ENCODE data around the gene CUX1.
A peak's percentile ranks its signal among the peaks of the same experiment; 100 is the strongest.
"Not testable (repeated sequence)": the region's sequence is repeated elsewhere in the genome, so short reads cannot be mapped to it uniquely, and the experiment has no call there.

The CUX1 gene

GRCh38 chr7:101985903-101986734, 168.7 kb downstream of the CUX1 start:
- Histone ChIP-seq H3K27ac (no peak overlapping the region), H3K4me2 (no peak overlapping the region), H3K4me3 (IDR thresholded peaks at IDR 0.05; ENCODE audit: insufficient read depth, low read depth, low read length) (no peak overlapping the region)

GRCh38 chr7:101987494-101987893, 170.1 kb downstream of the CUX1 start:
- H3K79me2 ChIP-seq (ENCODE audit: insufficient read depth, low read depth) = no peaks in the 10 kb centered on the region; the same call in 1 of the 2 replicates
- no peak overlapping the region for H3K9ac ChIP-seq

More at GRCh38 chr7:101985903-101986734, 168.7 kb downstream of the CUX1 start:
- H2AFZ ChIP-seq (ENCODE audit: low read depth) = no peak overlapping the region
- no peak for TF ChIP-seq CTCF (conservative IDR thresholded peaks at IDR 0.05; ENCODE audit: low read depth, low read length)
- no peaks in the 10 kb centered on the region for H3K27me3 ChIP-seq (ENCODE audit: insufficient read depth, low read depth)
- no peaks in the 10 kb centered on the region for H3K36me3 ChIP-seq (ENCODE audit: insufficient read depth)
- no peaks in the 10 kb centered on the region; the same call in 1 of the 2 replicates for H3K79me2 ChIP-seq (ENCODE audit: insufficient read depth, low read depth)
- no peak overlapping the region for H3K9ac ChIP-seq
- H3K4me1 ChIP-seq (ENCODE audit: low read depth, poor library complexity, severe bottlenecking) = peaks cover 60% of the 10 kb centered on the region
- no peaks in the 10 kb centered on the region for H4K20me1 ChIP-seq (ENCODE audit: insufficient read depth)

GRCh38 chr7:101988060-101988459, 170.6 kb downstream of the CUX1 start:
- H3K27ac ChIP-seq; H3K79me2 ChIP-seq (ENCODE audit: insufficient read depth, low read depth); H3K4me2 ChIP-seq; H3K27me3 ChIP-seq (ENCODE audit: insufficient read depth, low read depth); H3K9ac ChIP-seq; H3K4me3 ChIP-seq (IDR thresholded peaks at IDR 0.05; ENCODE audit: insufficient read depth, low read depth, low read length); H3K36me3 ChIP-seq (ENCODE audit: insufficient read depth); H2AFZ ChIP-seq (ENCODE audit: low read depth); H4K20me1 ChIP-seq (ENCODE audit: insufficient read depth): not testable (repeated sequence)
- H3K4me1 ChIP-seq (ENCODE audit: low read depth, poor library complexity, severe bottlenecking) = peaks cover 60% of the 10 kb centered on the region

More at GRCh38 chr7:101987494-101987893, 170.1 kb downstream of the CUX1 start:
- no peak overlapping the region for H3K4me3 ChIP-seq (IDR thresholded peaks at IDR 0.05; ENCODE audit: insufficient read depth, low read depth, low read length)
- no peak for TF ChIP-seq CTCF (conservative IDR thresholded peaks at IDR 0.05; ENCODE audit: low read depth, low read length)
- no peaks in the 10 kb centered on the region for H3K36me3 ChIP-seq (ENCODE audit: insufficient read depth)
- no peaks in the 10 kb centered on the region for H4K20me1 ChIP-seq (ENCODE audit: insufficient read depth)
- peaks cover 60% of the 10 kb centered on the region for H3K4me1 ChIP-seq (ENCODE audit: low read depth, poor library complexity, severe bottlenecking)
- no peaks in the 10 kb centered on the region for H3K27me3 ChIP-seq (ENCODE audit: insufficient read depth, low read depth)
- H2AFZ ChIP-seq (ENCODE audit: low read depth) = no peak overlapping the region
- no peak overlapping the region for H3K4me2 ChIP-seq
- no peak overlapping the region for H3K27ac ChIP-seq

- Histone ChIP-seq H3K4me2 (no peak overlapping the region), H3K9ac (no peak overlapping the region), H2AFZ (ENCODE audit: low read depth) (no peak overlapping the region), H3K36me3 (ENCODE audit: insufficient read depth) (no peaks in the 10 kb centered on the region), H3K79me2 (ENCODE audit: insufficient read depth, low read depth) (no peaks in the 10 kb centered on the region; the same call in 1 of the 2 replicates), H3K4me3 (IDR thresholded peaks at IDR 0.05; ENCODE audit: insufficient read depth, low read depth, low read length) (no peak overlapping the region), H4K20me1 (ENCODE audit: insufficient read depth) (no peaks in the 10 kb centered on the region), H3K27me3 (ENCODE audit: insufficient read depth, low read depth) (no peaks in the 10 kb centered on the region), H3K4me1 (ENCODE audit: low read depth, poor library complexity, severe bottlenecking) (peaks cover 60% of the 10 kb centered on the region), H3K27ac (no peak overlapping the region)
- no peak for TF ChIP-seq CTCF (conservative IDR thresholded peaks at IDR 0.05; ENCODE audit: low read depth, low read length)
These were observed 171.1 kb downstream of the CUX1 start for GRCh38 chr7:101988513-101988912.

GRCh38 chr7:101989101-101989500, 171.7 kb downstream of the CUX1 start:
- Histone ChIP-seq H2AFZ (ENCODE audit: low read depth) (no peak overlapping the region), H3K9ac (no peak overlapping the region; the same call in 1 of the 2 replicates), H3K27me3 (ENCODE audit: insufficient read depth, low read depth) (no peaks in the 10 kb centered on the region), H3K36me3 (ENCODE audit: insufficient read depth) (no peaks in the 10 kb centered on the region), H3K27ac (peak overlapping the region; percentile 85), H4K20me1 (ENCODE audit: insufficient read depth) (no peaks in the 10 kb centered on the region), H3K4me2 (peak overlapping the region; percentile 73), H3K79me2 (ENCODE audit: insufficient read depth, low read depth) (no peaks in the 10 kb centered on the region; the same call in 1 of the 2 replicates), H3K4me3 (IDR thresholded peaks at IDR 0.05; ENCODE audit: insufficient read depth, low read depth, low read length) (no peak overlapping the region), H3K4me1 (ENCODE audit: low read depth, poor library complexity, severe bottlenecking) (peaks cover 64% of the 10 kb centered on the region)
- no peak for TF ChIP-seq CTCF (conservative IDR thresholded peaks at IDR 0.05; ENCODE audit: low read depth, low read length)

All from KMS-11 (cell line).